Cerebellar cortex (tissue), 1 donor: ENCODE measurements around the gene GALNT4.

Source experiments
- DNase-seq: peaks from one replicate; pipeline ENCODE4 v3.0.0-alpha.2; 2015; ENCODE audit warnings: low spot score

Gene GALNT4

GRCh38 chr12:89529738-89530137 is 5.1 kb upstream of the GALNT4 start:
- peak; percentile 75 for DNase-seq

- no peak for DNase-seq
Observed at GRCh38 chr12:89528434-89528833, 3.8 kb upstream of the GALNT4 start.

DNA sequence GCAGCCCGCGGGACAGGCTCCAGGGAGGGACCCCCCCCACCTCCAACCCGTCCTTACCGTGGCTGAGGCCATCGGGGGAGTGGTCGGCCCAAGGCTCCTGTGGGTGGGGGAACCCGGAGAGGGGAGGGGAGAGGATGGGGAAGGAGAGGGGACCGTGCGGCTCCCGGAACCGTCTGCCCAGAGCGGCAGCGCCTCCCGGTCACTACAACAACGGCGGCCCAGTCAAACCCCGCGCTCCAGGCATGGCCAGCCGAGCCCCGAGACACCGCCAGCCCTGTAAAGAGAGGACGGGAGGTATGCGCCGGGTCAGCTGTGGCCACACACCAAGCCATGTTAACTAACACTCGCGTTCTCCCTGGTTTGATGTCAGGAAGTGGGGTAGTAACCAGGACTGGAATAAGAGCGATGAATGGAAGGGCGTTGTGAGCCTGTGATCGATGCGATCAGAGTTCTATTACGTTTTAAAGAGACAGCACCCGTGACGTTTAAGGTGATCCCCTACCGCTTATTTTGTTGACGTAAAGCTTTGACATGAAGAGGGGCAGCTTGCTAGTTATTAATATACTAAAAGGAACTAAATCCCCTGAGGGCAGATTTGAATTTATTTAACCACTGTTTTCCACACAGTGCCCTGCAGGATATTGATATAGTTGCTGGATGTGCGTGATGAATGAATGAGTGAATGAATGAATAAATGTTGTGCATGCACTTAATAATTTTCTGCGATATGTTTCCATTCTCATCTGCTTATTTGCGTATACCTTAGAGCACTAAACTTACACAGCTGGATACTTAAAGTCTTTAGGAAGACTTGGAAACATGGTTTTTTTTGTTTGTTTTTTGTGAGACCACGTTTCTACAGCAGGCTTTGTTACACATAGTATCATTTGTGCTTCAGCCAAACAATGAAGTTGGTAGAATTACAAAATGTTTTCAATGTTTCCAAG is 1.5 kb upstream of the GALNT4 start, which contains the start of gene POC1B:
Gene POC1B (minus strand): TSS at position 224 of the 947 bp plus-strand sequence. CDS start 152 bp downstream, at position 72.
- DNase-seq, result peak; percentile 92

DNA sequence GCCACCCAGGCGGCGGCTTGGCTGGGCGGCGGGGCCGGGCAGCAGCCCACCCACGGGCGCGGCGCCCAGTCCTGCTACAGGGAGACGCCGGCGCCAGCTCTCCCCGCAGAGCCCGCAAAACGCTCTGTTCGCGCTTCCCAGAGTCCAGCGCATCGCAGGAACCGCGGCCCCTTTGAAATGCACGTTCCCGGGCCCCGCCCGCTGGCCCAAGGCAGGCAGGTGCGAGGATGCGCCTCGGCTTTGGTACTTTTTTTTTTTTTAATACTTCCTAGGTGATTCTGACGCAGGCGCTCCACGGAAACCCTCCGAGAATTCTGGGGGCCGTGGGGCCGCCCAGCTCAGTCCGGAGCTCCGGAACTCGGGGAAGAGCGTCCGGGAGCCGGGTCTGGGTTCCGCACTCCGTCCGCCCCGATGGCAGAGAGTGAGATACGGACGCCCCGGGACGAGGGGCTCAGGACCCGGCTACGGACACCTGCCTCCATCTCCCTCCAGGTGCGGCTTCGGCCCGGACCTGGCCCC is 768 bp upstream of the GALNT4 start:
- peak; percentile 36 for DNase-seq

GRCh38 chr12:89523843-89524540 is 604 bp downstream of the GALNT4 start:
- no peak for DNase-seq

DNA sequence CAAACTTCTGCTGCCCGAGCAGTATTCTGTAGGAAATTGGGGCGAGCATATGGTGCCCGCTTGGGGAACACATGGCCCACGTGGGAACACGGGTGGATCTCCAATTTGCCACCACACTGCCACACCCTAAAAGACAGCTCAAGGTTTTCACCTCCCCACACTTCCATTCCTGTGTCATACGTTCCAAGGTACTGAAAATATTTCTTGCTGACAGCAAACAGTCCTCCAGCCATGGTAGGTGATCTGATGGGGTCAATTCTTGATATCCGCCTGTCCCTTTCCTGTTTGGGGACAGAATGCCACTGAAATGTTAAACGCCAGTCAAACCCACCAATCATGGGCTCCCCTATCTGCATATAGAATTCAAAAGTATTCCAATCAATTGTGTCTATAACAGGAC is 1.2 kb downstream of the GALNT4 start:
- DNase-seq, result no peak

- DNase-seq, result no peak
Observed at GRCh38 chr12:89521364-89522223, 3.0 kb downstream of the GALNT4 start.

DNA sequence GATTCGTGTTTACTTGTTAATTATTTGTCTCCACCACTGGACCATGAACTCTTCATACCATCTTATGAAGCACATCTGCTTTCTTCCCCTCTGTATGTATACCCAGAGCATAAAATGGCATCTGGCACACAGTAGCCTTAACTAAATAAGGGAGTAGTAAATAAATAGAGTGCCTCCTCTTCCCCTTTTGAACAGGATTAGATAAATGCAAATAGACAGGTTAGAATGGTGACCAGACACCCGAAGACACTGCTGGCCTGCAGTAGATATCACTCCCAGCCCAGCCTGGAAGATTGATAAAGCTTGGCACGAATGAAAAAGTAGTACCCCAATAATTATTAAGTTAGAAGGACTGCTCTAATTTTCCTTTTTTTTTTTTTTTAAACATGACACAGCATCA is 6.9 kb downstream of the GALNT4 start:
- DNase-seq, result no peak

DNA sequence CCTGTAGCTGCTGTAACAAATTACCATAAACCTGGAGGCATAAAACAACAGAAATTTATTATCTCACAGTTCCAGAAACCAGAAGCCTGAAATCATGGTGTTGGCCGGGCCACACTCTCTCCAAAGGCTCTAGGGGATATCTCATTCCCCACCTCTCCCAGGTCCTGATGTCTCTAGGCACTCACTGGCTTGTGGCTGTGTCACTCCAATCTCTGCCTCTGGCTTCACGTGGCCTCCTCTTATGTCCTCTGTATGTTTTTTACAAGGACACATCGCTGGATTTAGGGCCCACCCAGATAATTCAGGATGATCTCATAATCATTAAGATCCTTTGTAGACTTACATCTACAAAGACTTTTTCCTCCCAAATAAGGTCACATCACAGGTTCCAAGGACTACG is 8.0 kb downstream of the GALNT4 start:
- DNase-seq, result no peak

GRCh38 chr12:89514751-89515150 is 9.8 kb downstream of the GALNT4 start:
- DNase-seq, result no peak

DNA sequence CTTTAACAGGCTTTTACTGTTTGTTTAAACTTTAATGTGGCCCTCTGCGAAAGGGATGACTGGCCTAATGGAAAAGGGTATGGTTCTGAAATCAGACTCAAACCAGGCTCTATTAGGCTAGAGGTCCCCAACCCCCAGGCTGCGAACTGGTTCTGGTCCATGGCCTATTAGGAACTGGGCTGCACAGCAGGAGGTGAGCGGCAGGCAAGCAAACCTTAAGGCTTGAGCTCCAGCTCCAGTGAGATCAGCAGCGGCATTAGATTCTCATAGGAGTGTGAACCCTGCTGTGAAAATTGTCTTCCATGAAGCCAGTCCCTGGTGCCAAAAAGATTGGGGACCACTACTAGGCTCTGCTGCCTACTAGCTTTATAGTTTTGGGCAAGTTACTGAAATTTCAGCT is 11.1 kb downstream of the GALNT4 start:
- DNase-seq, result no peak

- no peak for DNase-seq
Observed at GRCh38 chr12:89507015-89507824, 17.4 kb downstream of the GALNT4 start.

GRCh38 chr12:89506050-89506449 is 18.5 kb downstream of the GALNT4 start:
- no peak for DNase-seq

- no peak for DNase-seq
Observed at GRCh38 chr12:89504560-89505346, 19.8 kb downstream of the GALNT4 start.

DNA sequence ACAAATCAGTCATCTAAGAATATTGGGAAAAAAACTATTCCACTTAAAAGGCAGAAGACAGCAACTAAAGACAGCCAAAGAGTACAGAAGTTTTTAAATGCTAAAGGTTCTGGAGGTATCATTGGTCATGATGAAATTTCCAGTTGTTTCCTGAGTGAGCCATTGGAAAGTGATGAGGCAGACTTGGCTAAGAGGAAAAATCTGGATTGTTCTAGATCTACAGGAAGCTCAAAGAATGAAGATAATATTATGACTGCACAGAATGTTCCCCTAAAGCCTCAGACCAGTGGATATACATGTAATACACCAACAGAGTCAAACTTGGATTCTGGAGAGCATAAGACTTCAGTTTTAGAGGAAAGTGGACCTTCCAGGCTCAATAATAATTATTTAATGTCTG is 22.8 kb downstream of the GALNT4 start:
- DNase-seq, result no peak

- DNase-seq, result no peak
Observed at GRCh38 chr12:89499857-89500256, 24.7 kb downstream of the GALNT4 start.

- no peak for DNase-seq
Observed at GRCh38 chr12:89497467-89497866, 27.1 kb downstream of the GALNT4 start.

GRCh38 chr12:89497005-89497404 is 27.6 kb downstream of the GALNT4 start:
- DNase-seq, result no peak

DNA sequence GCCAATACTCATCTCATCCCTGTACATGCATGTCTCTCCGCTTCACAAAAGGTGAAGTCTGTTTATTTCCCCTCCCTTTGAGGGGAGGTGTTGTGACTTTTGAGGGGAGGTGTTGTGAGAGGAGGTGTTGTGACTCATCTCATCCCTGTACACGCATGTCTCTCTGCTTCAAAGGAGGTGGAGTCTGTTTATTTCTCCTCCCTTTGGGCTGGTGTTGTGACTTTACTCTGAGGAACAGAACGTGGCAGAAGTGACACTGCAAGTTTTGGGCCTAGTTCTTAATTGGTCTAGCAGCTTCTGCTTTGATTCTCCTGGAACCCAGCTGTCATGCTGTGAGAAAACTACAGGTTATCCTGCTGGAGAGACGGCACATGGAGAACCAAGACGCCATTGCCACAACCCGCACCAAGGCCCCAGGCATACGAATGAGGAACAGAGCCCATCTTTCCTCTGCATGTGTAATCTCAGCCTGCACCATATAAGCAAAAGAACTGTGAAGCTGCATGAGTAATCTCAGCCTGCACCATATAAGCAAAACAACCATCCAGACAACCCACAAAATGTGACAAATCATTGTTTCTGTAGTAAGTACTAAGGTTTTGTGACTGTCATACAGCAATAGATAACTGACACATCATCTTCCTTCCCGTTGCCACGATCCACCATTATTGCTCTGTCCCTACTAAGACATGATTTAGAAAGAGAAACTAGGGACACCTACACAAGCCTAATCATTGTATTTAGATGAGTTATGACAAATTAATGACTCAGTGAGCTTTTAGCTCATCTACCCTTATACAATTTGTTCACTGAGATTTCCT is 30.0 kb downstream of the GALNT4 start:
- DNase-seq, result no peak
